HepG2 (cell line): ENCODE results near the gene SUSD6. TPM values are rescaled to one million over a fixed set of nuclear protein-coding genes. Genes with fewer than 3 reads are reported as not detected.

Experiments used
- AKAP8 ChIP-seq: sonication (generic); formaldehyde crosslinking; IDR thresholded peaks from 2 replicates; pipeline ENCODE4 v1.5.1; 2020; ENCODE audit warnings: mild to moderate bottlenecking, missing genetic modification reagents
- CBX5 ChIP-seq: sonication (generic); formaldehyde crosslinking; IDR thresholded peaks from 2 replicates; pipeline ENCODE4 v1.4.0; 2020; ENCODE audit warnings: missing genetic modification reagents, borderline replicate concordance
- CEBPB ChIP-seq: IDR thresholded peaks from 2 replicates; pipeline ENCODE4 v1.6.1; 2011; ENCODE audit warnings: low read depth, low read length, improper control_type of control experiment, borderline replicate concordance
- EP300 ChIP-seq, 3 experiments: sonication (generic) in 1 of 3; formaldehyde crosslinking in 1 of 3; IDR thresholded peaks; 2 replicates each; pipeline versions ENCODE4 v1.5.1 to v1.6.1; 2011 to 2020; ENCODE audit warnings: low read depth in 2 of 3, low read length in 2 of 3, borderline replicate concordance in 1 of 3, improper control_type of control experiment in 1 of 3, mild to moderate bottlenecking in 1 of 3, missing genetic modification reagents in 1 of 3, moderate library complexity in 1 of 3
- FOXK2 ChIP-seq: fragments of 450-650 bp; IDR thresholded peaks from 2 replicates; pipeline ENCODE4 v1.6.1; 2016
- JDP2 ChIP-seq: sonication (generic); formaldehyde crosslinking; IDR thresholded peaks from 2 replicates; pipeline ENCODE4 v1.8.1; 2022; ENCODE audit warnings: missing genetic modification reagents, borderline replicate concordance
- MEIS2 ChIP-seq: sonication (generic); formaldehyde crosslinking; IDR thresholded peaks from 2 replicates; pipeline ENCODE4 v1.9.0; 2021; ENCODE audit warnings: mild to moderate bottlenecking, missing genetic modification reagents
- NFRKB ChIP-seq: fragments of 450-650 bp; IDR thresholded peaks from 2 replicates; pipeline ENCODE4 v1.6.1; 2017
- SOX13 ChIP-seq, 3 experiments: fragments of 450-650 bp in 1 of 3; sonication (generic) in 1 of 3; formaldehyde crosslinking in 1 of 3; IDR thresholded peaks in 2 of 3; conservative IDR thresholded peaks in 1 of 3; 2 replicates each; pipeline versions ENCODE4 v1.5.0 to v1.6.1; 2016 to 2020; ENCODE audit warnings: antibody characterized with exemption in 1 of 3, mild to moderate bottlenecking in 1 of 3, missing compliant biosample characterization in 1 of 3, missing genetic modification reagents in 1 of 3, moderate library complexity in 1 of 3
- SOX6 ChIP-seq, 2 experiments: fragments of 450-650 bp in 1 of 2; sonication (generic) in 1 of 2; formaldehyde crosslinking in 1 of 2; IDR thresholded peaks; 2 replicates each; pipeline versions ENCODE4 v1.4.0 to v1.6.1; 2017 to 2020; ENCODE audit warnings: antibody characterized with exemption in 1 of 2, mild to moderate bottlenecking in 1 of 2, missing genetic modification reagents in 1 of 2
- TEAD3 ChIP-seq: optimal IDR thresholded peaks from 2 replicates; pipeline ENCODE3; 2016; ENCODE audit warnings: borderline replicate concordance
- U2AF1 ChIP-seq: fragments of 200-400 bp; formaldehyde crosslinking; optimal IDR thresholded peaks from 2 replicates; pipeline ENCODE3; 2017; ENCODE audit warnings: mild to moderate bottlenecking, low read depth, low read length
- ZNF224 ChIP-seq: sonication (generic); formaldehyde crosslinking; IDR thresholded peaks from 2 replicates; pipeline ENCODE4 v1.5.0; 2020; ENCODE audit warnings: mild to moderate bottlenecking, missing genetic modification reagents
- ZNF263 ChIP-seq: sonication (generic); formaldehyde crosslinking; IDR thresholded peaks from 2 replicates; pipeline ENCODE4 v1.4.0; 2020; ENCODE audit warnings: missing genetic modification reagents
- ZNF329 ChIP-seq: sonication (generic); formaldehyde crosslinking; IDR thresholded peaks from 2 replicates; pipeline ENCODE4 v1.9.0; 2021; ENCODE audit warnings: low read depth, mild to moderate bottlenecking, missing genetic modification reagents
- ZNF343 ChIP-seq: sonication (generic); formaldehyde crosslinking; IDR thresholded peaks from 2 replicates; pipeline ENCODE4 v1.4.0; 2020; ENCODE audit warnings: mild to moderate bottlenecking, missing genetic modification reagents
- ZNF441 ChIP-seq: sonication (generic); formaldehyde crosslinking; IDR thresholded peaks from 2 replicates; pipeline ENCODE4 v1.7.0; 2021; ENCODE audit warnings: missing genetic modification reagents, borderline replicate concordance
- ZNF761 ChIP-seq: sonication (generic); formaldehyde crosslinking; conservative IDR thresholded peaks from 2 replicates; pipeline ENCODE4 v1.4.0; 2020; ENCODE audit warnings: mild to moderate bottlenecking, missing genetic modification reagents
- ZNF788 ChIP-seq: sonication (generic); formaldehyde crosslinking; IDR thresholded peaks from 2 replicates; pipeline ENCODE4 v1.5.0; 2020; ENCODE audit warnings: mild to moderate bottlenecking, missing genetic modification reagents, borderline replicate concordance
- ZNF841 ChIP-seq: sonication (generic); formaldehyde crosslinking; IDR thresholded peaks from 2 replicates; pipeline ENCODE4 v1.8.1; 2023; ENCODE audit warnings: missing genetic modification reagents, borderline replicate concordance
- polyA plus RNA-seq, 8 experiments: library from polyadenylated mRNA; depleted of rRNA in 3 of 8; stranded (reverse) in 7 of 8; unstranded in 1 of 8; fragments of >200 nt; fragmentation: Illumina TruSeq in 4 of 8; extraction: Trizol in 4 of 8; gene quantifications; 2 replicates each; pipeline versions ENCODE4 v1.2.1 to v1.2.3, GENCODE V29; 2011 to 2016; ENCODE audit warnings: low read depth in 4 of 8, missing spikeins in 1 of 8, mixed read lengths in 1 of 8; ENCODE audit not compliant: insufficient read depth in 1 of 8
- total RNA-seq, 5 experiments: library from RNA; depleted of rRNA; stranded (reverse); fragments of >200 nt; fragmentation: Illumina TruSeq; extraction: Trizol; gene quantifications; 2 replicates each; pipeline ENCODE4 v1.2.3, GENCODE V29; 2016; ENCODE audit warnings: low read depth in 1 of 5
- TF ChIP-seq, protein P1 (sequence below): sonication (generic); IDR thresholded peaks from 2 replicates; pipeline ENCODE4 v1.6.1; 2016; ENCODE audit warnings: low read depth, borderline replicate concordance
- TF ChIP-seq, protein P2 (sequence below): sonication (generic); formaldehyde crosslinking; IDR thresholded peaks from 2 replicates; pipeline ENCODE4 v1.5.0; 2020; ENCODE audit warnings: mild to moderate bottlenecking, missing genetic modification reagents, moderate library complexity
- TF ChIP-seq, protein P3 (sequence below): sonication (generic); formaldehyde crosslinking; IDR thresholded peaks from 2 replicates; pipeline ENCODE4 v1.4.0; 2020; ENCODE audit warnings: missing genetic modification reagents

Gene SUSD6
- total and polyA plus RNA-seq, 2 of the 13 experiments (the other 11 are each of a cell fraction or from before 2014, with no cell fraction given) = 7.2 to 7.4 TPM

DNA sequence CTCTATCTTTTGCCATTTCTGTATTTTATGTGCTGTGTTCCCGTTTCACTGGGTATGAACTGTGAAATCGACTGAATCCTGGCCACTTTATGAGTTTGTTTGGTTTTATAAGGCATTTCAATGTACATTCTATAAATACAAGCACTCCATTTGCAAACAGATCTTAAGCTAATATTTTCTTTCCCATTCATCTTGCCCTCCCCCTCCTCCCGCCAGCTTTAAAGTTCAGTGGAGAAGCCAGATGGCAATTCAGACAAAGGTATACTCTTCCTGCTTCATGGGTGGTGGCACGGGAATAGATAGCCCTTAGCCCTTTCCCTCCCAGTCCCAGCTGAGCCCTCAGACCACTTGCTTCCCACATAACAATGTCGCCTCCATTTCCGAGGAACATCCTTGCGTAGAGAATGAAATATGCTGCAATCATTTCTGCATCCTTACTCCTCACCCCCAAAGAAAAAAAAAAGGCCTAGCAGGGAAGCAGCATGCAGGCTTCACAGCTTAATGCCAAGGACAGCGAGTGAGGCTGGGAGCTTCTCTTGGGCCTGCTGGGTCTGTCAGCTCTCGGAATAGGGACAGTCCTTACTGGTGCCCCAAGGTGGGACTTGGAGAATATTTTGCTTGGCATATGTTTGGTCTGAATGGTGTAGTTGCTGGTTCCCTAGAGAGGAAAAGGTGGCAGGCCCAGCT is 102.7 kb downstream of the SUSD6 start (continued):
- no peak for TF ChIP-seq CEBPB
- TF ChIP-seq EP300 (IDR thresholded peaks at IDR 0.05; ENCODE audit: low read depth in 2 of 2, low read length in 2 of 2) = 0 out of 4 replicates have a peak, but pooled peaks of 1 of the 2 experiments have one; percentile 15
- TF ChIP-seq EP300 (CRISPR knock-in tag; IDR thresholded peaks at IDR 0.05; ENCODE audit: borderline replicate concordance) = no peak
- no peak for TF ChIP-seq ZNF343 (CRISPR knock-in tag)
- no peak for TF ChIP-seq FOXK2
- TF ChIP-seq ZNF329 = no peak
- no peak for TF ChIP-seq ZNF761
- TF ChIP-seq, protein P1, sequence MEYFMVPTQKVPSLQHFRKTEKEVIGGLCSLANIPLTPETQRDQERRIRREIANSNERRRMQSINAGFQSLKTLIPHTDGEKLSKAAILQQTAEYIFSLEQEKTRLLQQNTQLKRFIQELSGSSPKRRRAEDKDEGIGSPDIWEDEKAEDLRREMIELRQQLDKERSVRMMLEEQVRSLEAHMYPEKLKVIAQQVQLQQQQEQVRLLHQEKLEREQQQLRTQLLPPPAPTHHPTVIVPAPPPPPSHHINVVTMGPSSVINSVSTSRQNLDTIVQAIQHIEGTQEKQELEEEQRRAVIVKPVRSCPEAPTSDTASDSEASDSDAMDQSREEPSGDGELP = peak; percentile 71; the same call in 1 of the 2 replicates
- TF ChIP-seq CBX5 (CRISPR knock-in tag) = no peak
- no peak for TF ChIP-seq JDP2 (CRISPR knock-in tag)
- no peak for TF ChIP-seq ZNF224
- TF ChIP-seq U2AF1 = no peak
- no peak for TF ChIP-seq AKAP8
- TF ChIP-seq ZNF441 = no peak
- TF ChIP-seq ZNF263 (CRISPR knock-in tag) = peak; percentile 49; the same call in 1 of the 2 replicates
- no peak for TF ChIP-seq MEIS2 (CRISPR knock-in tag)
- no peak for TF ChIP-seq SOX6 (IDR thresholded peaks at IDR 0.05)
- peak; percentile 51; the same call in 1 of the 2 replicates for TF ChIP-seq SOX6 (CRISPR knock-in tag; IDR thresholded peaks at IDR 0.05)
- TF ChIP-seq, protein P2, sequence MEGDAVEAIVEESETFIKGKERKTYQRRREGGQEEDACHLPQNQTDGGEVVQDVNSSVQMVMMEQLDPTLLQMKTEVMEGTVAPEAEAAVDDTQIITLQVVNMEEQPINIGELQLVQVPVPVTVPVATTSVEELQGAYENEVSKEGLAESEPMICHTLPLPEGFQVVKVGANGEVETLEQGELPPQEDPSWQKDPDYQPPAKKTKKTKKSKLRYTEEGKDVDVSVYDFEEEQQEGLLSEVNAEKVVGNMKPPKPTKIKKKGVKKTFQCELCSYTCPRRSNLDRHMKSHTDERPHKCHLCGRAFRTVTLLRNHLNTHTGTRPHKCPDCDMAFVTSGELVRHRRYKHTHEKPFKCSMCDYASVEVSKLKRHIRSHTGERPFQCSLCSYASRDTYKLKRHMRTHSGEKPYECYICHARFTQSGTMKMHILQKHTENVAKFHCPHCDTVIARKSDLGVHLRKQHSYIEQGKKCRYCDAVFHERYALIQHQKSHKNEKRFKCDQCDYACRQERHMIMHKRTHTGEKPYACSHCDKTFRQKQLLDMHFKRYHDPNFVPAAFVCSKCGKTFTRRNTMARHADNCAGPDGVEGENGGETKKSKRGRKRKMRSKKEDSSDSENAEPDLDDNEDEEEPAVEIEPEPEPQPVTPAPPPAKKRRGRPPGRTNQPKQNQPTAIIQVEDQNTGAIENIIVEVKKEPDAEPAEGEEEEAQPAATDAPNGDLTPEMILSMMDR (CRISPR knock-in tag) = no peak
- TF ChIP-seq, protein P3, sequence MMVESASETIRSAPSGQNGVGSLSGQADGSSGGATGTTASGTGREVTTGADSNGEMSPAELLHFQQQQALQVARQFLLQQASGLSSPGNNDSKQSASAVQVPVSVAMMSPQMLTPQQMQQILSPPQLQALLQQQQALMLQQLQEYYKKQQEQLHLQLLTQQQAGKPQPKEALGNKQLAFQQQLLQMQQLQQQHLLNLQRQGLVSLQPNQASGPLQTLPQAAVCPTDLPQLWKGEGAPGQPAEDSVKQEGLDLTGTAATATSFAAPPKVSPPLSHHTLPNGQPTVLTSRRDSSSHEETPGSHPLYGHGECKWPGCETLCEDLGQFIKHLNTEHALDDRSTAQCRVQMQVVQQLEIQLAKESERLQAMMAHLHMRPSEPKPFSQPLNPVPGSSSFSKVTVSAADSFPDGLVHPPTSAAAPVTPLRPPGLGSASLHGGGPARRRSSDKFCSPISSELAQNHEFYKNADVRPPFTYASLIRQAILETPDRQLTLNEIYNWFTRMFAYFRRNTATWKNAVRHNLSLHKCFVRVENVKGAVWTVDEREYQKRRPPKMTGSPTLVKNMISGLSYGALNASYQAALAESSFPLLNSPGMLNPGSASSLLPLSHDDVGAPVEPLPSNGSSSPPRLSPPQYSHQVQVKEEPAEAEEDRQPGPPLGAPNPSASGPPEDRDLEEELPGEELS (CRISPR knock-in tag) = peak; percentile 70
- TF ChIP-seq ZNF788 (CRISPR knock-in tag) = no peak
- no peak for TF ChIP-seq TEAD3 (CRISPR knock-in tag)
- no peak for TF ChIP-seq NFRKB
- no peak for TF ChIP-seq SOX13 (IDR thresholded peaks at IDR 0.05)
- peak in 1 of 2 experiments; percentile 69; a peak in 2 of 4 replicates for TF ChIP-seq SOX13 (CRISPR knock-in tag; conservative IDR thresholded peaks at IDR 0.05 in 1 of 2, IDR thresholded peaks at IDR 0.05 in 1 of 2)
- no peak for TF ChIP-seq ZNF841 (CRISPR knock-in tag)
